GM23248 (cell line): Measurements from ENCODE around the gene FICD.

ENCODE experiments used
- EZH2 ChIP-seq: fragments of 200-600 bp; sonication (generic); IDR thresholded peaks from 2 replicates; pipeline ENCODE4 v1.6.1; 2018; ENCODE audit warnings: antibody characterized with exemption, mild to moderate bottlenecking; ENCODE audit not compliant: insufficient read depth, poor library complexity, severe bottlenecking
- EZH2phosphoT487 ChIP-seq: fragments of 200-600 bp; sonication (generic); IDR thresholded peaks from 2 replicates; pipeline ENCODE4 v1.6.1; 2018; ENCODE audit warnings: antibody characterized with exemption, moderate library complexity, mild to moderate bottlenecking, low read depth; ENCODE audit not compliant: insufficient read depth

DNA sequence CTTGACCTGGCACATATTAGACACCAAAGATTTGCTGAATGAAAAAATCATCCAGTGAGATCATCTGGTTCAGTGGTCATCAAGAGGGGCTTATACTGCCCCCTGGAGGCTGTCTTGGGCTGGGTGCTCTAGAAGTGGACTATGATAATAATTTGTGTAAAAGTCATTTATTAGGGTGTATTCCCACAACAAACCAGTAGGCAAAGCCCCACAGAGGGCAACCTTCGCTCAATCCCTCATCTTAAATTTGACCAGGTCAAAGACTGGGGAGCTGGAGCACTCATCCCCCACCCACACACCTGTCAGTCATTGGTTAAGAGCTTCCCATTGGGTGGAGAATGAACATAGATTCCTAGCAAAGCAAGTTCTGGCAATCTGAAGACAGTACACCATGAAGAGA lies 20.0 kb upstream of the FICD start:
- TF ChIP-seq EZH2: no peak
- TF ChIP-seq EZH2phosphoT487: no peak
